WTC11 (cell line): ENCODE data around the gene DBI.

Experiments used
- CREM ChIP-seq: sonication (generic); formaldehyde crosslinking; IDR thresholded peaks from 2 replicates; pipeline ENCODE4 v1.8.1; 2022; ENCODE audit warnings: mild to moderate bottlenecking, missing genetic modification reagents, moderate library complexity
- CTCF ChIP-seq: fragments of 200-600 bp; IDR thresholded peaks from 2 replicates; pipeline ENCODE4 v1.8.0; 2022; ENCODE audit warnings: antibody characterized with exemption
- GABPB1 ChIP-seq: sonication (generic); formaldehyde crosslinking; IDR thresholded peaks from 2 replicates; pipeline ENCODE4 v1.8.1; 2023; ENCODE audit warnings: mild to moderate bottlenecking, missing genetic modification reagents
- KAT7 ChIP-seq: sonication (generic); formaldehyde crosslinking; IDR thresholded peaks from 2 replicates; pipeline ENCODE4 v1.8.1; 2023; ENCODE audit warnings: missing genetic modification reagents, mild to moderate bottlenecking, borderline replicate concordance
- RELA ChIP-seq: sonication (generic); formaldehyde crosslinking; IDR thresholded peaks from 2 replicates; pipeline ENCODE4 v1.8.1; 2022; ENCODE audit warnings: missing genetic modification reagents, mild to moderate bottlenecking, borderline replicate concordance
- ZNF416 ChIP-seq: fragments of 250-450 bp; sonication (Bioruptor Pico); IDR thresholded peaks from 2 replicates; pipeline ENCODE4 v1.9.0; 2021; ENCODE audit warnings: mild to moderate bottlenecking, inconsistent platforms

GRCh38 chr2:119354860-119355259 is 11.9 kb upstream of the DBI start:
- no peak for TF ChIP-seq RELA
- TF ChIP-seq GABPB1: no peak
- no peak for TF ChIP-seq ZNF416 (CRISPR knock-in tag)
- no peak for TF ChIP-seq KAT7 (CRISPR knock-in tag)
- TF ChIP-seq CTCF: no peak
- TF ChIP-seq CREM (CRISPR knock-in tag): no peak
